HG02852 (cell line): ENCODE results near the gene OTP.

Source experiments
- ATAC-seq: cut with Tn5 transposase; IDR thresholded peaks from one replicate; pipeline ENCODE4 v1.9.1; 2021; ENCODE audit warnings: mild to moderate bottlenecking, moderate library complexity; ENCODE audit not compliant: unreplicated experiment

OTP gene

GRCh38 chr5:77637998-77638762, at the start of gene OTP:
Gene OTP (minus strand): TSS chr5:77638713. CDS start chr5:77638549, 164 bp downstream.
- ATAC-seq, result no peak

DNA sequence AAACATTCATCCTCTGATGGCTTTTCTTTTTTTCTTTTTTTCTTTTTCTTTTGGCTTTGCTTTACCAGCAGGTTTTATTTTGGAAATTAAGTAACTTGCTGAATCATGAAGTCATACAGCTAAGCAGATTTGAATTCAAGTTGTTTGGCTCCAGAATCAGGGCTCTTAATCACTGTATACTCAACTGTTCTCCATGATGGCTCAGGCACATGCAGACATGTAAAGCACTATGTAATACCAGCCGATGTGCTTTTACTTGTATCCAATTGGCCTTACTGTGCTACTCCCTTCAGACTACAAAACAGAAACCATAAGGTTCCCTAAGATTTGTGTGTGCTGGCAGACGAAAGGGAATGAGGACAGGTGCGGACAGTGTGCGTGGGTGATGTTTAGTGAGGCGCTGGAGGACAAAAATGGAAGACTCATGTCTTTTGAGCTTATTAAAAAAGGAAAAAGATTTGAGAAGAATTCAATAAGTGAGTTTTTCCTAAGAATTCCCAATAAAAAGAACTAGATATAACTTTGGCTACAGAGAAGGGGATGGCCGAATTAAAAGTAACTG, 44.7 kb upstream of the OTP start:
- no peak for ATAC-seq

DNA sequence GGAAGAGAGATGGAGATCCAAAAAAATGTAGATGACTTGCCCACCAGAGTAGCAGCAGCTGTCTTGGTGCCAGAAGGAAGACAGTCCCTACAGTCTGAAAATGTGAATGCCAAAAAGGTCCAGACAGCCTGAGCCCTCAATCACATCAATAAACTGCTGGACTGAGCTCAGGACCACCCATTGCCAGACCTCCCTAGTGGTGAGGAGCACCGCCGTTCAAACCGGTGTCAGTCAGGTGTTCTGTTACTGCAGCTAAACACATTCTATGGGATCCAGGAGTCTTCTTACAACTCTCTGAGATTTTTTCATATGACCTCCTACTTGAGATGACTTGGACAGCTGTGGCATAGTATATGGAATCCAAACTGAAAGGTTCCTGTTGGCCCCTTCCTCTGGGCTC, 32.0 kb upstream of the OTP start:
- ATAC-seq, result no peak

- no peak for ATAC-seq
These were observed 31.2 kb upstream of the OTP start for GRCh38 chr5:77669677-77670076.

DNA sequence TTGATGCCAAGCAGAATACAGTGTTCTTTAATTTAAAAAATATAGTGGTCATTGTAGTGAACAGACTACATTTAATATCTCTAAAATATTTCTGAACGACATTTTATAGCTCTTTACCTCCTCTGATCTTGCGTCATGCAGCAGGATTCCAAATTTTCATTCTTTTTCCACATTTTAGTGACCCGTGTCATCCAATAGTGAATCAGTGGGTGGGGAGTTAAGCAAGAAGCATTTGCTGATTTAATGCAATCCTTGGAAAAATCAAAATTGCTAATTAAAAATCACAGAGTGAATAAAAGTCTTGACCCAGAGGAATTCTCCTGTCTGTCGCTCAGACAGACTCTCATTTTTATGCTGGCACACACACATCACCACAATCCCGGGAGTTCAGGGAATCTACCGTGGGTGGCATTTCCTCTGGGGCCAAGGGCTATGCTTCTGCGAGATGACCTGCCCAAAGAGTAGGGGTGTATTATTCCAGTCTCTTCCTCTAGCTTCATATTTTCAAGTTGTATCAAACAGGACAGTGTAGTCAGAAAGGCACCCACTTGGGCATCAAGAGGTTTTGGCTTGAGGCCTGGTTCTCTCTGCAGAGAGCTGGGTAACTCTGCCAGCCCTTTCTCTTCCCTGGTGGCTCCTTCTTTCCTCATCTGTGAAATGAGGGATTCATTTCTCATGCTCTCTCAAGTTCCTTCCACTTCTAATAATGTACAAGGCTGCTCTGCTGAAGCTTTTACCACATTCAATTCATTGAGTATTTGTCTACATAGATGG, 24.8 kb upstream of the OTP start:
- no peak for ATAC-seq

- no peak for ATAC-seq
These were observed 24.1 kb upstream of the OTP start for GRCh38 chr5:77662635-77663034.

GRCh38 chr5:77658662-77659061, 20.1 kb upstream of the OTP start:
- no peak for ATAC-seq

GRCh38 chr5:77651343-77651742, 12.8 kb upstream of the OTP start:
- no peak for ATAC-seq

DNA sequence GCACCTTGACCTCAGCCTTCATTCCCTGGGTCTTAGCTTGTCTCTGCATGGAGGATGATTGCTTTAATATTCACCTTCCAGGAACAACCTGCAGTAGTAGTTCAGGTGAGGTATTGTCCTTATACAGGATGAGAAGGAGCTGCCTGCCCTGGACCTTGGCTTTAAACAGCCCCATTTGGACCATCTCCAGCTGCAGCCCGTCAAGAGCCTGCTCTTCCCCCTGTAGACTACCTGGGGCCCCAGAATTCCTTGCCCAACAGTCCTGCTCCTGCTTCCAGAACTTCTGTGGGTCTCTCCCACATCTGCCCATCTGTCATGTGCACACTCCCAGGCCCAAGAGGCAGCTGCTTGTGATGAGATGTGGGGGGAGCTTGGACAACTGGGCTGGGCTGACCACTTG, 12.2 kb upstream of the OTP start:
- ATAC-seq, result no peak

DNA sequence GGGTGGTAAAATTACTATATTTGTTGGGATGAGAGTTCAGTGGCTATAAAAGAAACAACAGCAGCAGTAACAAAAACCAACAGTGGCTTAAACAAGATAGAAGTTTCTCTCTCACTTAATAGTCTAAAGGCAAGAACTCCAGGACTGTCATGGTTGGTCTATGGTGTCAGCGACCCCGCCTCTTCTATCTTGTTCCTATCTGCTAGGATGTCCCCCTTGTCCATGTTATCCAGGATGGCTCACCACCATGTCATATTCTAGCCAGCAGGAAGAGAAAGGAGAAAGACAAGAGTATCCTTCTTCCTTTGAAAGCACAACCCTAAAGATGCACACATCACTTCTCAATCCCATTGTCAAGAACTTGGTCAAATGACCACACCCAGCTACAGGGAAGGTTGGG, 11.3 kb upstream of the OTP start:
- no peak for ATAC-seq

DNA sequence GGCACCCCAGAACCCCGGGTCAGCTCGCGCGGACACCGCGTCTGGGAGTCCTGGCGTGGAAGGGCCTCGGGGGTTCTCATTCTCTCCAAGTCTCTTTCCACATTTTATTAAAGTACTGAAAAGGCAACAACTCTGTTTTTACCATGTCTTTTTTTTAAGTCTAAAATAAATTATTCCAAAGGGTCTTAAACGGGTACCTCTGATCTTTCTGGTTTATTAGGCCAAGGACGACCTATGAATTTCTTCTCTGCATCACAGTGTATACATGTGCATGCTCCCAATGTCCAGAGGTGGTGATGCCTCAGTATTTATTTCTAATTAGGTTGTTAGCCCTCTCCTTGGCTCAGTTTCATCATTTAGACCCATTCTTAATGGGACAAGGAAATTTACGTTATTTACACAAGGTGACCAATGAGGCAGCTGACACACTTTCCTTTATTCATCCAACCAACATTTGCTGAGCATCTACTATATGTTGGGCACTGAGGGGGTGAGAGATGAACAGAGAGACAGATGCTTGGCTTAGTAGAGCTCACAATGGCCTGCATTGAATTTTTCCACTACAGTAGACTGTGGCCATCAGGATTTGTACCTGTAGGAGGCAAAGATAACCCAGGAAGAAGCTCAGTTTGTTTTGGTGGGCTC, 7.6 kb upstream of the OTP start:
- no peak for ATAC-seq

DNA sequence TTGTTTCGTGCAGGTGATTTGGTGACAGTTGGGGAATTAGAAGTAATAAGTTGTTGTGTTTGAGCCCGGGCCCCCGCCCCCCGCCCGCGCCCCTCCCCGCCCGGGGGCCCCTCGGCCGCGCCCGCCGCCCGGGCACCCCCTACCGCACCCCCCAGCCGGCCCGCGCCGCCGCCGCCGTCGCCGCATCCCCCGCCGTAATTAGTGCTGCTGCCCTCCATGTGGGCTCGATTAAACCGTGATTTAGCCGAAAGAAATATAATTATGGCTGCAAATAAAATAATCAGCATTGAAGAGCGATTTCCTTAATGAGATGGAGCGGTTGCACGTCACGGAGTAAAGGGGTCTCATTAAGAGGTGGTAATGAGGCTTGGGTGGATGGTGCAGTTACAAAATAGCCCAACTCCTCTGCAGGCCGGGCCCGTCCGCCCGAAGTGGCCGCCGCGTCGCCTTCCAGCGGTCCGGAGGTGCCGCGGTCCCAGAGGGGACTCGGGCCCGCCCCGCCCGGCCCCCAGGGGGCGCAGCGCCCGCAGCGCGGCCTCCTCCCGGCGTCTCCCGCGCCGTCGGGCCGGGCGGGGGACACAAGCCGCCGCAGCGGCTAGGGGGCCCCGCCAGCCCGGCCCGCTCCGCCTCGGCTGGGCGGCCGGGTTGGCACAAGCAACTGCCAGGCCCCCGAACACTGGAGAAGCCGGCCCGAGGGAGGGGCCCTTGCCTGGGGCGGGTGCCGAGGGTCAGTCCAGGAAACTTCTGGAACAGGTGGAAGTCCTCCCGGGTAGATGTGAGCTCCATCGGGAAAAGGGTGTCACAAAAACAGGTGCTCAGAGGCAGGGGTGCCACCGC, 6.9 kb upstream of the OTP start:
- peak; percentile 54 for ATAC-seq

GRCh38 chr5:77644371-77645157, 6.1 kb upstream of the OTP start:
- ATAC-seq, result no peak

- ATAC-seq, result no peak
These were observed 5.3 kb upstream of the OTP start for GRCh38 chr5:77643654-77644370.

DNA sequence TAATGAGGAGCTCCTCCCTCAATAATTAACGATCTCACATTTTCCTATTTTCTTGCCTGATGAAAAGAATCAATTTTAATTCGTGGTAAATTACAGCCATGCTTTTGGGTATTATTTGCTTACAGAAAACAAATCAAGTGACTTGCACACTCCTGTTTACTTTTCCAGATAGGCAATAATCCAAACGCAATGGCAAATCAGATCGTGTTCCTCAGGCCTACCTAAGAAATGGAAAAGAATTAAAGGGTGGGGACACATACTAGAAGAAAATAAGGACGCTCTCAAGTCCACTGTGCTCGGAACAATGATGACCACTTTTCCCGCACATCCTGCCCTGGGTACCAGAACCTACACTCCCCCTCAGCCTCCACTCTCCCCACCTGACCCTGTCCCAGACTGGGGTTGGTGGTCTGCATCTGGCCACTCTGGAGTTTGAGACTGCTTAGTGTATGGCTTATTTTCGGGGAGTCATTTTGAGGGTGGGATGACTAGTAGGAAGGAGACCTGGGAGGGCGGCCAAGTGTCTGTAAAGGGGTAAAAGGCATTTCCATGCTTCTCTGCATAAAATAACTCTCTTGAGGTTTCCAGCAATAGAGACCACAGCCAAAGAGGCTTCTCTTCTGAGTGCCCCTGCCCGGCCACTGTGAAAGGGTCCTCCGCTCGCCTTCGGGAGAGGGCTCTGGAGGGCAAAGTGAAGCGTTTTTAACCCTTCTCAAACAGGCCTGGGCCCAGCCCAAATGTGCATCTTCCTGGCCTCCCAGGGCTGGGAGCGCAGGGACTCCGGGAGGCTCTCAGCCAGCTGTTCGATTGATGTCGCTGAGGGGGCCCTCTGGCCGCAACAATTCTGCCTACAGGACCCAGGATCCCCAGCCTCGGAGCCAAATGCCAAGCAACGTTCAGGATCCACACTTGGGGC, 4.5 kb upstream of the OTP start:
- ATAC-seq, result no peak

- no peak for ATAC-seq
These were observed 3.6 kb upstream of the OTP start for GRCh38 chr5:77641963-77642737.

DNA sequence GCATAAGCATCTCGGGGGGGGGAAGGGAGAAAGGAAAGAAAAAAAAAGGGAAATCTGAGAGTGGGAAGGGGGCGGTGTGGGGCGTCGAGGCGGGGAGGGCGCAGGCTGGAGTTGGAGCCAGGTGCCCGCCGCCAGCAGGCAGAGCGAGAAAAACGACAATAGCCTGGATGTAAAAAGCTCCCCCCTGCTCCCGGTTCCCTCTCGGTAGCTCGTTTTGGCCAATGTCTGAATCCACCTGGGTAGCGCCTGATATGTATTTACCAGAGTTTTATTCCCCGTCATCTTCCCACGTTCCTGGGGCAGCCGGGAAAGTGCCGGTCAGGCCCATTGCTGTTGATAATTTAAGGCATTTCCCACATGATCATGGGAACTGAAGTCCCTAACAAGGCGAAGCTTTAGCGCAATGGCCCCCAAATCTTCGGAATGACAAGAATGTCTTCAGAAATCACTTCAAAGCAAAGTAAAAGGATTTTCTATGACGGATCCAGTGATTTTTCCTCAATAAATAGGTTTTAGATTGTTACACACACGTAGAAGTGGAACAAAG, 3.0 kb upstream of the OTP start:
- ATAC-seq, result no peak
